GM19025 (cell line): ENCODE measurements around the gene GOSR1.
"Not testable (repeated sequence)": the region's sequence is repeated elsewhere in the genome, so short reads cannot be mapped to it uniquely, and the experiment has no call there.

Experiments used
- ATAC-seq: cut with Tn5 transposase; IDR thresholded peaks from one replicate; pipeline ENCODE4 v1.9.1; 2021; ENCODE audit warnings: mild to moderate bottlenecking, low read depth, moderate library complexity; ENCODE audit not compliant: unreplicated experiment

Gene GOSR1

DNA sequence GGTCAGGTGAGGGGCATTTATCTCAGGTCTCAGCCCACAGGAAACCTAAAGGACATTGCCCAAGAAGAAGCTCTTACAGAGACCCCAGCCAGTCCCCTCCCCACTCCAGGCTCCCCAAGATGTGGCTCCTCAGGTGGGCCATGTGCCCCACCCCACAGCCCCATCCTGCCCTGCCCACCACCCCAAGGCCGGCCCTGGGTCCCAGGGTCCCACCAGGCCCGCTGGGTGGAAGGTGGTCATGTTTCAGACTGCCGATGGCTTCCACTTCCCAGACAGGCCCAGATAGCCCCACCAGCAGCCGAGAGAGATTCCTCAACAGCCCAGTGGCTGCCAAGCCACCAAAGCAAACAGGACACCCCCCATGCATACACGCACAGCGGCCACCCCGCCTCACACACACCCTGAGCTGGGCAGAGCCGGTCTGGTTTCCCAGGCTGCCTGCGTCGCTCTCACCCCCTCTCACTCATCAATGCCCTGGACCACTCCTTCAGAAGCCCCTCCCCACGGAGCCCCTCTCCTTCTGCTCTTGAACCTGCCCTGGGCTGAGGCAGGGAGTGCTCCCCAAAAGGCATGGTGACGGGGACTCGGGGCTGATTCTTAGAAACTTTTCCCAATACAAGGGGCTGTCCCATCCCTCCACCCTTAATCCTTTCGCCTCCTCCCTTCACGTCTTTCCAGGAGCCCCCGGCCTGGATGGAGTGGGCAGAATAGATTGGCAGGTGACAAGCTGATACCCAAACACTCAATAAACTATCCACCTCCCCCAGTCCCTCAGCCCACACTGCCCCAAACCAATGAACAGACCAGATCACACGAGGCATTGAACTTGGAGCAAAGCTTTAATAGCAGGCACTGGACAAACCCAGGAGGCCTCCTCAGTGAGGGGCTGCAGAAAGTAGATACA is 95.7 kb downstream of the GOSR1 start:
- not testable (repeated sequence) for ATAC-seq

DNA sequence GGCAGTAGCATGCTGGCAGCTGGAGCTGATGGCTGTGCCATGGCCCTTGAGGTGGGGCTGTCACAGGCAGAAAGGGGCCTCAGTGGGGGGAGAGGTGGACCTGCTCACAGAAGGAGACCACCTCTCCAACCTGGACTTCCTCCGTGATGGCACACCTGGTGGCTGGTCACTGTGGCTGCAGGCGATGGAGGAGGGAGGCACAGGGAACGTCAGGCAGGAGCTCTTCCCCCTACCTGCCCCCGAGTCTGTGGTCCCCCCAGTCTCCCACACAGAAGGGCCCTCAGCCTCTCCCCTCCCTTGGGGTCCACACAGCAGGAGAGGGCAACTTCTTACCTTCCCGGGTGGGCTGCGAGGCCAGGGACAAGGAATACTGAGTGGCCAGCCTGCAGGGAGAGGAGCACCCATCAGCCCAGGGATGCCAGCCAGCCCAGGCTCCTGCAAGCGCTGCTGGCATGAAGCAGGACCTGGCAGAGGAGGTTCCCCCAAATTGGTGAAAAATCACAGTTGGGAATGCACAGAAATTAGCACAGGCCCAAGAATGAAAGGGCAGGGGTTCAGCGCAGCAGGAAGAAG is 96.5 kb downstream of the GOSR1 start:
- ATAC-seq, result no peak

DNA sequence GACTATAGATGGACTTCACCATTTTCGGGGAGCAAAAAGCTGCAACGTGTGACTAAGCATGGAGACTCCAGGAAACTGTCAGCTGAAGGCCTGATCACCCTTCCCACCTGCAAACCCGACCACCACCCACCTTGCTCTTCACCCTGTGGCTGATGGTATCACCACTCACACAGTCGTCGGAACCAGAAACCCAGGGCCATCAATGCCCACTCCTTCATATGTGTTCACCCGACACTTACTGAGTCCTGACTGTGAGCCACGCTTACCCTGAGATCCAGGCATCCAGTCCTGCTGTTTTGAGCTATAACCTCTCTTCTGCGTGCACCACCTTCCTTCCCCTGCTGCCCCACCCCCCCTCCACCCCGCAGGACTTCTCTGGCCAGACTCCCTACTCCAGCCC is 97.1 kb downstream of the GOSR1 start:
- not testable (repeated sequence) for ATAC-seq

DNA sequence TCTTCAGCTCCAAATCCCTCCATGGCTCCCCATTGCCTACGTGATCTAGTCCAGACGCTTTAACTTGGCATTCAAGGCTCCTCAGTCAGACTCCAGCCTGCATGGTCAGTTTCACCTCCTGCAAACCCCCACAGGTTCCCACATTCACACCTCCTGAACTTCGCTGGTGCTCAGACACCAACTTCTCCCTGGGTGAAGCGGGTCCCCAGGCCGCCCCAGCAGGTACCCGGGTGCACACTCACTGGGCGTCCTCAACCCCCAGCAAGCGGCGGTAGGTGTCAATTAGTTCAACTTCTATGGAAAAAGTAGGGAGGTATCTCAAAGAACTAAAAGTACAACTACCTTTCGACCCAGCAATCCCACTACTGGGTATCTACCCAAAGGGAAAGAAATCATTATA is 97.6 kb downstream of the GOSR1 start:
- ATAC-seq, result not testable (repeated sequence)

DNA sequence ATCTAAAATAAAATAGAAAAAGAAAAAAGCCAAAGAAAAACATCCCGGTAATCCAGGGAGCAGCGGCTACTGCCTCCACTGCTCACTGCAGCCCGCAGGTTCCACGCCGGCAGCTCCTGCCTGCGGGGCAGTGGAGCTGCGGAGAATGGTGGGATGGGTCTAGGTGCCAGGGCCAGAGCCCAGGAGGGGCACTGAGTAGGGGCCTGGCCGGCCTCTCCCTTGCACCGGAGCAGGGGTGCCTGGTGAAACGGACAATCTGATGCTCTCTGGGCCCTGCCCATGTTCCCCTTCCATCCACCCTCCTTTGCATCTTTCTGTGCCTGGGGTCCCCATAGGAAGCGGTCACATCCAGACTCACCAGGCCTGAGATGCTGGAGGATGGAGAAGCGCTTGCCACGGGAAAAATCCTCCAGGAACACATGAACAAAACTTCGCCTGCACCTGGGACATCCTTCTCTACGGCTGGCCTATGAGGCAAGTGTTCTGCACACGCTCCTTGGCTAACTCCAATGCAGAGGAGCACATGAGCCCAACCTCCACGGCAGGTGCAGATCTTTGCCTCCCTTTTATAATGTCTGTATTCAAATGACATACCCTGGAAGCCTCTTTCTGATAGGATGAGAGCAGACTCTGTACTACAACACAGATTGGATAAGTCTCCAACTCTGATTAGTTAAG is 98.6 kb downstream of the GOSR1 start:
- not testable (repeated sequence) for ATAC-seq

DNA sequence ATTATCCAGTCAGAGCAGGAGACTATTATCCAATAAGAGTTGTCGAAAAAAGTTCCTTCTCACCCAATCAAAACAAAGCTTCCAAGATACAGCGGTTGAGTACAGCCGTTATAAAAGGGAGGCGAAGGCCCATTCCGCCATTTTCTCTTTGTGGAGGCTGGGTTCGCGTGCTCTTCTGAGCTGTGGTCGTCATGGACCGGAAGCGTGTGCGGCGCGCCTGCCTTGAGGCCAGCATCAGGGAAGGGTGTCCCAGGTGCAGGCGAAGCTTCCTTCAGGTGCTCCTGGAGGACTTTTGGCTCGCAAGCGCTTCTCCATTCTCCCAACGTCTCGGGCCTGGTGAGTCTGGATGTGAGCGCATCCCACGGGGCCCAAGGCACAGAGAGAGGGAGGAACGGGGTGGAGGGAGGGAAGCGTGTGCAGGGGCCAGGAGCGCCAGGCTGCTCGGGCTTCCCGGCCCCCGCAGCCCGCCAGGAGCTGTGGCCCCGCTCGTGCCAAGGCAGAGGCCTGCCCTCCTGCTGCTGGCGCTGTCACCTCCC is 99.2 kb downstream of the GOSR1 start:
- ATAC-seq, result no peak
